ENCODE measurements around the gene ZIM2.

The ZIM2 gene

GRCh38 chr19:56725829-56726424 lies 114.6 kb downstream of the ZIM2 start:
- Mint-ChIP-seq H3K4me3 (no peak overlapping the region), H3K4me1 (no peaks in the 10 kb centered on the region), H3K27me3 (ENCODE audit: low read depth) (no peaks in the 10 kb centered on the region), H3K36me3 (ENCODE audit: low read depth) (peaks cover 7% of the 10 kb centered on the region), H3K9me3 (peaks cover 60% of the 10 kb centered on the region), H3K27ac (no peak overlapping the region)
- TF ChIP-seq CTCF (IDR thresholded peaks at IDR 0.05; ENCODE audit: unreplicated experiment in 3 of 3): no peak

Data from nephron (organoid).